Measurements from ENCODE around the gene MAP3K2.
"Not testable (repeated sequence)": the region's sequence is repeated elsewhere in the genome, so short reads cannot be mapped to it uniquely, and the experiment has no call there.

MAP3K2 gene

GRCh38 chr2:127353873-127354676, 33.7 kb downstream of the MAP3K2 start:
- H3K4me3 ChIP-seq; DNase-seq (ENCODE audit: low spot score in 2 of 2); H3K4me1 ChIP-seq; H3K27me3 ChIP-seq (ENCODE audit: low read depth); H3K9me3 ChIP-seq; H3K36me3 ChIP-seq (replicated peaks); in situ Hi-C loops (cut with MboI; ENCODE audit: low sequenced_read_pairs): not testable (repeated sequence)

GRCh38 chr2:127353223-127353622, 34.6 kb downstream of the MAP3K2 start:
- H3K9me3 ChIP-seq; H3K36me3 ChIP-seq (replicated peaks); DNase-seq (ENCODE audit: low spot score in 2 of 2); H3K27me3 ChIP-seq (ENCODE audit: low read depth); H3K4me3 ChIP-seq; in situ Hi-C loops (cut with MboI; ENCODE audit: low sequenced_read_pairs); H3K4me1 ChIP-seq: not testable (repeated sequence)

GRCh38 chr2:127351603-127352002, 36.2 kb downstream of the MAP3K2 start:
- H3K36me3 ChIP-seq (replicated peaks) = no peaks in the 10 kb centered on the region; the same call in 1 of the 2 replicates
- H3K27me3 ChIP-seq (ENCODE audit: low read depth) = no peaks in the 10 kb centered on the region
- in situ Hi-C loops (cut with MboI; ENCODE audit: low sequenced_read_pairs) = no loop called here
- no peak overlapping the region for H3K4me3 ChIP-seq
- DNase-seq (ENCODE audit: low spot score in 2 of 2) = no peak
- H3K9me3 ChIP-seq = no peaks in the 10 kb centered on the region
- no peaks in the 10 kb centered on the region; the same call in 1 of the 2 replicates for H3K4me1 ChIP-seq

GRCh38 chr2:127348426-127349000, 39.3 kb downstream of the MAP3K2 start:
- H3K36me3 ChIP-seq (replicated peaks) = no peaks in the 10 kb centered on the region
- no peaks in the 10 kb centered on the region for H3K9me3 ChIP-seq
- H3K4me3 ChIP-seq = no peak overlapping the region
- no peaks in the 10 kb centered on the region for H3K27me3 ChIP-seq (ENCODE audit: low read depth)
- in situ Hi-C loops (cut with MboI; ENCODE audit: low sequenced_read_pairs) = no loop called here
- DNase-seq (ENCODE audit: low spot score in 2 of 2) = no peak
- no peaks in the 10 kb centered on the region; the same call in 1 of the 2 replicates for H3K4me1 ChIP-seq

GRCh38 chr2:127347734-127348392, 39.9 kb downstream of the MAP3K2 start:
- no peaks in the 10 kb centered on the region; the same call in 1 of the 2 replicates for H3K4me1 ChIP-seq
- H3K4me3 ChIP-seq = no peak overlapping the region
- DNase-seq (ENCODE audit: low spot score in 2 of 2) = no peak
- H3K36me3 ChIP-seq (replicated peaks) = no peaks in the 10 kb centered on the region
- H3K9me3 ChIP-seq = no peaks in the 10 kb centered on the region
- no peaks in the 10 kb centered on the region for H3K27me3 ChIP-seq (ENCODE audit: low read depth)
- in situ Hi-C loops (cut with MboI; ENCODE audit: low sequenced_read_pairs) = no loop called here

GRCh38 chr2:127347015-127347414, 40.8 kb downstream of the MAP3K2 start:
- in situ Hi-C loops (cut with MboI; ENCODE audit: low sequenced_read_pairs) = no loop called here
- no peaks in the 10 kb centered on the region for H3K9me3 ChIP-seq
- H3K4me1 ChIP-seq = no peaks in the 10 kb centered on the region; the same call in 1 of the 2 replicates
- H3K4me3 ChIP-seq = no peak overlapping the region
- no peaks in the 10 kb centered on the region for H3K27me3 ChIP-seq (ENCODE audit: low read depth)
- DNase-seq (ENCODE audit: low spot score in 2 of 2) = no peak
- H3K36me3 ChIP-seq (replicated peaks) = peaks cover 4% of the 10 kb centered on the region; the same call in 1 of the 2 replicates

- Histone ChIP-seq H3K9me3 (no peaks in the 10 kb centered on the region), H3K27me3 (ENCODE audit: low read depth) (no peaks in the 10 kb centered on the region), H3K4me3 (no peak overlapping the region), H3K4me1 (no peaks in the 10 kb centered on the region; the same call in 1 of the 2 replicates), H3K36me3 (replicated peaks) (peaks cover 5% of the 10 kb centered on the region; the same call in 1 of the 2 replicates)
- DNase-seq (ENCODE audit: low spot score in 2 of 2) = no peak
- in situ Hi-C loops (cut with MboI; ENCODE audit: low sequenced_read_pairs) = no loop called here
Observed at GRCh38 chr2:127343277-127343676, 44.5 kb downstream of the MAP3K2 start.

- Histone ChIP-seq H3K27me3 (ENCODE audit: low read depth) (no peaks in the 10 kb centered on the region), H3K36me3 (replicated peaks) (peaks cover 8% of the 10 kb centered on the region), H3K9me3 (no peaks in the 10 kb centered on the region), H3K4me3 (no peak overlapping the region), H3K4me1 (no peaks in the 10 kb centered on the region)
- DNase-seq (ENCODE audit: low spot score in 2 of 2) = no peak
- in situ Hi-C loops (cut with MboI; ENCODE audit: low sequenced_read_pairs) = no loop called here
Observed at GRCh38 chr2:127342101-127342500, 45.7 kb downstream of the MAP3K2 start.

GRCh38 chr2:127332335-127332734, 55.4 kb downstream of the MAP3K2 start:
- H3K4me1 ChIP-seq = no peaks in the 10 kb centered on the region
- no peaks in the 10 kb centered on the region for H3K9me3 ChIP-seq
- no peaks in the 10 kb centered on the region for H3K27me3 ChIP-seq (ENCODE audit: low read depth)
- in situ Hi-C loops (cut with MboI; ENCODE audit: low sequenced_read_pairs) = no loop called here
- DNase-seq (ENCODE audit: low spot score in 2 of 2) = no peak
- peaks cover 15% of the 10 kb centered on the region for H3K36me3 ChIP-seq (replicated peaks)
- no peak overlapping the region for H3K4me3 ChIP-seq

GRCh38 chr2:127330753-127331152, 57.0 kb downstream of the MAP3K2 start:
- in situ Hi-C loops (cut with MboI; ENCODE audit: low sequenced_read_pairs) = no loop called here
- H3K36me3 ChIP-seq (replicated peaks) = peaks cover 16% of the 10 kb centered on the region
- H3K4me1 ChIP-seq = no peaks in the 10 kb centered on the region
- no peak for DNase-seq (ENCODE audit: low spot score in 2 of 2)
- H3K4me3 ChIP-seq = no peak overlapping the region
- no peaks in the 10 kb centered on the region for H3K27me3 ChIP-seq (ENCODE audit: low read depth)
- no peaks in the 10 kb centered on the region for H3K9me3 ChIP-seq

GRCh38 chr2:127326289-127326945, 61.4 kb downstream of the MAP3K2 start:
- no peak for DNase-seq (ENCODE audit: low spot score in 2 of 2)
- in situ Hi-C loops (cut with MboI; ENCODE audit: low sequenced_read_pairs) = no loop called here
- H3K4me3 ChIP-seq = no peak overlapping the region
- H3K4me1 ChIP-seq = no peaks in the 10 kb centered on the region
- H3K36me3 ChIP-seq (replicated peaks) = peaks cover 30% of the 10 kb centered on the region
- H3K9me3 ChIP-seq = no peaks in the 10 kb centered on the region
- no peaks in the 10 kb centered on the region for H3K27me3 ChIP-seq (ENCODE audit: low read depth)

GRCh38 chr2:127324635-127325034, 63.1 kb downstream of the MAP3K2 start:
- no peak overlapping the region for H3K4me3 ChIP-seq
- peak; percentile 48 to 59 for DNase-seq (ENCODE audit: low spot score in 2 of 2)
- no peaks in the 10 kb centered on the region for H3K4me1 ChIP-seq
- H3K36me3 ChIP-seq (replicated peaks) = peaks cover 39% of the 10 kb centered on the region
- in situ Hi-C loops (cut with MboI; ENCODE audit: low sequenced_read_pairs) = no loop called here
- no peaks in the 10 kb centered on the region for H3K9me3 ChIP-seq
- no peaks in the 10 kb centered on the region for H3K27me3 ChIP-seq (ENCODE audit: low read depth)

GRCh38 chr2:127321303-127321702, 66.5 kb downstream of the MAP3K2 start:
- Histone ChIP-seq H3K36me3 (replicated peaks) (peaks cover 51% of the 10 kb centered on the region), H3K4me3 (no peak overlapping the region), H3K27me3 (ENCODE audit: low read depth) (no peaks in the 10 kb centered on the region), H3K9me3 (no peaks in the 10 kb centered on the region), H3K4me1 (no peaks in the 10 kb centered on the region)
- DNase-seq (ENCODE audit: low spot score in 2 of 2) = no peak
- in situ Hi-C loops (cut with MboI; ENCODE audit: low sequenced_read_pairs) = no loop called here
